Smooth muscle cell (in vitro differentiated cells): ENCODE measurements around the gene MAML2. TPM values are rescaled to one million over a fixed set of nuclear protein-coding genes. Genes with fewer than 3 reads are reported as not detected.
A peak's percentile ranks its signal among the peaks of the same experiment; 100 is the strongest.

Experiments used
- DNase-seq: peaks from one replicate; lab custom pipeline; 2025; ENCODE audit not compliant: unreplicated experiment; lab: John Stamatoyannopoulos, UW
- H2AFZ ChIP-seq: fragments of 200-600 bp; sonication (generic); 2 replicates; pipeline ENCODE4 v1.6.0; 2016; ENCODE audit warnings: antibody characterized with exemption, low read depth, mild to moderate bottlenecking
- H3F3A ChIP-seq: fragments of 200-600 bp; sonication (generic); 2 replicates; pipeline ENCODE4 v1.6.0; 2017; ENCODE audit warnings: antibody characterized with exemption, low read depth
- H3K27ac ChIP-seq: fragments of 200-600 bp; sonication (generic); 2 replicates; pipeline ENCODE4 v1.5.1; 2016; ENCODE audit warnings: low read depth, mild to moderate bottlenecking
- H3K27me3 ChIP-seq: fragments of 200-600 bp; sonication (generic); 2 replicates; pipeline ENCODE4 v1.6.1; 2016; ENCODE audit warnings: low read depth, mild to moderate bottlenecking
- H3K36me3 ChIP-seq: fragments of 200-600 bp; sonication (generic); 2 replicates; pipeline ENCODE4 v1.5.1; 2016; ENCODE audit warnings: low read depth
- H3K4me1 ChIP-seq: fragments of 200-600 bp; sonication (generic); 2 replicates; pipeline ENCODE4 v1.5.1; 2016; ENCODE audit warnings: low read depth
- H3K4me2 ChIP-seq: fragments of 200-600 bp; sonication (generic); 2 replicates; pipeline ENCODE4 v1.6.0; 2016; ENCODE audit warnings: mild to moderate bottlenecking
- H3K4me3 ChIP-seq: fragments of 200-600 bp; sonication (generic); 2 replicates; pipeline ENCODE4 v1.5.1; 2016; ENCODE audit warnings: mild to moderate bottlenecking
- H3K79me2 ChIP-seq: fragments of 200-600 bp; sonication (generic); 2 replicates; pipeline ENCODE4 v1.6.0; 2016; ENCODE audit warnings: low read depth, mild to moderate bottlenecking
- H3K9ac ChIP-seq: fragments of 200-600 bp; sonication (generic); 2 replicates; pipeline ENCODE4 v1.6.0; 2016; ENCODE audit warnings: low read depth
- H3K9me3 ChIP-seq: fragments of 200-600 bp; sonication (generic); replicated peaks from 2 replicates; pipeline ENCODE4 v1.5.1; 2016; ENCODE audit warnings: low read depth
- H4K20me1 ChIP-seq: fragments of 200-600 bp; sonication (generic); 2 replicates; pipeline ENCODE4 v1.6.0; 2016; ENCODE audit warnings: low read depth
- CTCF ChIP-seq: fragments of 200-600 bp; sonication (generic); IDR thresholded peaks from 2 replicates; pipeline ENCODE4 v1.5.1; 2017; ENCODE audit warnings: borderline replicate concordance, mild to moderate bottlenecking, antibody characterized with exemption; ENCODE audit not compliant: insufficient read depth, poor library complexity, severe bottlenecking
- WGBS: methylation state at CpG from one replicate; pipeline ENCODE4 v1.1.7; 2016; ENCODE audit warnings: low lambda C conversion rate; 5-methylcytosine and 5-hydroxymethylcytosine counted together
- polyA plus RNA-seq: library from polyadenylated mRNA; unstranded; fragments of >200 nt; fragmentation: Nextera tagmentation; extraction: Ambion mirVana; gene quantifications from 2 replicates; pipeline ENCODE4 v1.2.1, GENCODE V29; 2016
- total RNA-seq: library from RNA; depleted of rRNA; stranded (reverse); fragments of >200 nt; gene quantifications from 2 replicates; pipeline ENCODE4 v1.2.3, GENCODE V29; 2014

MAML2 gene
- total and polyA plus RNA-seq, 2 experiments from 2014 or later, result 8.7 to 52.4 TPM

- WGBS, result 100% methylated on average over 2 of the region's 2 CpGs
- Histone ChIP-seq H3K36me3 (no peaks in the 10 kb centered on the region), H3K4me1 (peaks cover 13% of the 10 kb centered on the region), H3K9me3 (no peaks in the 10 kb centered on the region), H3K27ac (peak overlapping the region; percentile 74), H3K4me2 (peak overlapping the region; percentile 25), H3K79me2 (peaks cover 83% of the 10 kb centered on the region), H3F3A (peaks cover 11% of the 10 kb centered on the region), H2AFZ (no peak overlapping the region), H3K27me3 (no peaks in the 10 kb centered on the region), H3K4me3 (no peak overlapping the region), H3K9ac (no peak overlapping the region), H4K20me1 (peaks cover 22% of the 10 kb centered on the region)
- no peak for DNase-seq
- no peak for TF ChIP-seq CTCF
Observed at GRCh38 chr11:96063053-96063452, 279.9 kb downstream of the MAML2 start.

GRCh38 chr11:96062134-96062533, 280.9 kb downstream of the MAML2 start:
- Histone ChIP-seq H3K79me2 (peaks cover 86% of the 10 kb centered on the region), H3K27ac (peak overlapping the region; percentile 74), H3K4me2 (peak overlapping the region; percentile 25), H3K9me3 (no peaks in the 10 kb centered on the region), H3K9ac (peak overlapping the region; percentile 43), H4K20me1 (peaks cover 14% of the 10 kb centered on the region), H3K4me3 (no peak overlapping the region), H3K4me1 (peaks cover 13% of the 10 kb centered on the region), H3F3A (peaks cover 11% of the 10 kb centered on the region), H3K27me3 (no peaks in the 10 kb centered on the region), H2AFZ (no peak overlapping the region), H3K36me3 (no peaks in the 10 kb centered on the region)
- TF ChIP-seq CTCF, result no peak
- DNase-seq, result no peak

GRCh38 chr11:96061730-96062129, 281.3 kb downstream of the MAML2 start:
- H3K27me3 ChIP-seq, result no peaks in the 10 kb centered on the region
- no peak for TF ChIP-seq CTCF
- WGBS, result 92% methylated on average over 3 of the region's 3 CpGs
- no peaks in the 10 kb centered on the region for H3K9me3 ChIP-seq
- H3K27ac ChIP-seq, result peak overlapping the region; percentile 74
- no peak overlapping the region for H3K4me3 ChIP-seq
- peaks cover 14% of the 10 kb centered on the region for H3K4me1 ChIP-seq
- peaks cover 86% of the 10 kb centered on the region for H3K79me2 ChIP-seq
- no peak overlapping the region for H3K9ac ChIP-seq
- peaks cover 11% of the 10 kb centered on the region for H3F3A ChIP-seq
- DNase-seq, result no peak
- peaks cover 10% of the 10 kb centered on the region for H4K20me1 ChIP-seq
- H2AFZ ChIP-seq, result no peak overlapping the region
- no peaks in the 10 kb centered on the region for H3K36me3 ChIP-seq
- H3K4me2 ChIP-seq, result peak overlapping the region; percentile 25

GRCh38 chr11:96061069-96061468, 281.9 kb downstream of the MAML2 start:
- H3K36me3 ChIP-seq, result no peaks in the 10 kb centered on the region
- WGBS, result 88% methylated on average over 2 of the region's 2 CpGs
- peaks cover 5% of the 10 kb centered on the region for H4K20me1 ChIP-seq
- H3F3A ChIP-seq, result peaks cover 16% of the 10 kb centered on the region
- H3K4me3 ChIP-seq, result no peak overlapping the region
- no peak overlapping the region for H3K9ac ChIP-seq
- H2AFZ ChIP-seq, result no peak overlapping the region
- TF ChIP-seq CTCF, result no peak
- H3K27me3 ChIP-seq, result no peaks in the 10 kb centered on the region
- H3K79me2 ChIP-seq, result peaks cover 83% of the 10 kb centered on the region
- H3K4me2 ChIP-seq, result no peak overlapping the region
- no peak for DNase-seq
- no peaks in the 10 kb centered on the region for H3K9me3 ChIP-seq
- H3K27ac ChIP-seq, result peak overlapping the region; percentile 74
- H3K4me1 ChIP-seq, result peaks cover 20% of the 10 kb centered on the region
